Epithelial cell of proximal tubule (primary cell): ENCODE measurements around the gene PDE3A. TPM values are rescaled to one million over a fixed set of nuclear protein-coding genes. Genes with fewer than 3 reads are reported as not detected.

Experiments used
- DNase-seq: peaks from one replicate; pipeline ENCODE4 v3.0.0-alpha.2; 2011; ENCODE audit warnings: low read depth
- H3K4me3 ChIP-seq: 2 replicates; pipeline ENCODE4 v1.5.1; 2011; ENCODE audit warnings: low read depth, mild to moderate bottlenecking, low read length
- total RNA-seq: library from RNA; depleted of rRNA; stranded (reverse); fragments of >200 nt; gene quantifications from 2 replicates; pipeline ENCODE4 v1.2.3, GENCODE V29; 2015
- TF ChIP-seq, protein P1 (sequence below): conservative IDR thresholded peaks from 2 replicates; pipeline ENCODE4 v1.5.1; 2012; ENCODE audit warnings: low read depth, mild to moderate bottlenecking, low read length

Gene PDE3A
- total RNA-seq, 1 donor from 2014 or later = 1.6 TPM

DNA sequence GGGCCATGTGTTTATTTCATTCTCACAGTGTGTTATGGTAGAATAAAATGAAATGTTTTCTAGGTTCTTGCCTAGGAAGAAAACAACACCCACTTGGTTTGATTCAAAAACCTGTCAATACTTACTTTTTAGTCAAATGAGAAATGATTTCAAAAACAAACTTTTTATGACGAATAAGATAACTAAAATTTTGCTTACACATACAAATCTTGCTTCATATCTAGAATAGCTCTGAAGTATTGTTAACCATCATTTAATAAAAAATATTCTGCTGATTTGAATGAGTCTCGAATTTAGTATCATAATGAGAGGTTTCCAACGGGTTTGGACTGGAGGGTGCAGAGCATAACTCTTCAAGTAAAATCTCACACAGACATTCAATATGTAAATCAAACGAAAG is 350.0 kb downstream of the PDE3A start:
- H3K4me3 ChIP-seq = no peak overlapping the region
- TF ChIP-seq, protein P1, sequence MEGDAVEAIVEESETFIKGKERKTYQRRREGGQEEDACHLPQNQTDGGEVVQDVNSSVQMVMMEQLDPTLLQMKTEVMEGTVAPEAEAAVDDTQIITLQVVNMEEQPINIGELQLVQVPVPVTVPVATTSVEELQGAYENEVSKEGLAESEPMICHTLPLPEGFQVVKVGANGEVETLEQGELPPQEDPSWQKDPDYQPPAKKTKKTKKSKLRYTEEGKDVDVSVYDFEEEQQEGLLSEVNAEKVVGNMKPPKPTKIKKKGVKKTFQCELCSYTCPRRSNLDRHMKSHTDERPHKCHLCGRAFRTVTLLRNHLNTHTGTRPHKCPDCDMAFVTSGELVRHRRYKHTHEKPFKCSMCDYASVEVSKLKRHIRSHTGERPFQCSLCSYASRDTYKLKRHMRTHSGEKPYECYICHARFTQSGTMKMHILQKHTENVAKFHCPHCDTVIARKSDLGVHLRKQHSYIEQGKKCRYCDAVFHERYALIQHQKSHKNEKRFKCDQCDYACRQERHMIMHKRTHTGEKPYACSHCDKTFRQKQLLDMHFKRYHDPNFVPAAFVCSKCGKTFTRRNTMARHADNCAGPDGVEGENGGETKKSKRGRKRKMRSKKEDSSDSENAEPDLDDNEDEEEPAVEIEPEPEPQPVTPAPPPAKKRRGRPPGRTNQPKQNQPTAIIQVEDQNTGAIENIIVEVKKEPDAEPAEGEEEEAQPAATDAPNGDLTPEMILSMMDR = no peak
- no peak for DNase-seq

DNA sequence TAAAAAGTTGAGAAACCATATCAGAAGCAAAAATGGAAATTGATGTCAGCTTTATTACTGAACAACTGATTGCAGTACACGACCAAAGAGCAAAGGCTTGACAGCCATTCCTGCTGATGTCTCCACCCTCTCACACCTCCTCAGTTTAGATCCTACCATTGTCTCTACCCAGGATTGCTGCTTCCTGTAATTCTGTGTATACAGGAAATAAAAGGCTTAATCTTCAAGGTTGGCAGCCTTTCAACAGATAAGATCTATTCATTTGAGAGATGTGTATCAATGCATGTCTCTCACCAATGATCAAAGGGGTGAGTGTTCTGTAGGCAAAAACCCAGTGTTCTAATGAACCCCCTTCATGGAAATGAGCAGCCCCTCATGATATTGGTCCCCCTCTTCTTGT is 353.8 kb downstream of the PDE3A start:
- TF ChIP-seq, protein P1 = no peak
- H3K4me3 ChIP-seq = no peak overlapping the region
- DNase-seq = no peak

DNA sequence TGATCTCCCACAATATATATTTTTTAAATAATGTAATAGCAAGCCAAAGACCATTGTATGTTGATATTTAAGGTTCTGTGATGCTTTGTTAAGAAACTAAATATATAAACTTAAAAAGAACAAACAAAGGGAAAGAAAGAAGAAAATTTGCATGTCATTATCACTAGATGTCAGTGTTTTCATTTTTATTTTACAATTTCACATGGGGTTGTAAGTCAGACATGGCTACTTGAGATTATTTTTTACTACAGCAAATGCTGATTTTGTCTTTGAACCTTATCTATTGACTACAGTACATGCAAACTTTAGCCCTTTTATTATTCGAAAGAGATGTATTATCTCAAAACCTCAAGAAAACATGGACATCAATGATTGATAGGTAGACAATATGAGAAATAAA is 362.9 kb downstream of the PDE3A start:
- H3K4me3 ChIP-seq = no peak overlapping the region
- TF ChIP-seq, protein P1 = no peak
- no peak for DNase-seq
